Activated CD8-positive, alpha-beta T cell treated with anti-CD3 and anti-CD28 coated beads for 36 hours (primary cell): ENCODE data around the gene CDR2. TPM values are rescaled to one million over a fixed set of nuclear protein-coding genes. Genes with fewer than 3 reads are reported as not detected.

Source experiments
- ATAC-seq: fragments of 200-7000 bp; cut with Tn5 transposase; one replicate; pipeline ENCODE4 v1.10.0; 2021; ENCODE audit warnings: mild to moderate bottlenecking, moderate library complexity
- CTCF ChIA-PET: fragments of 350-600 bp; sonication (Branson Sonifier 250); formaldehyde crosslinking; loops from one replicate; lab custom pipeline; 2021; ENCODE audit warnings: antibody characterized with exemption; lab: Charles Lee
- POLR2A ChIA-PET: fragments of 350-600 bp; sonication (Branson Sonifier 250); formaldehyde crosslinking; loops from one replicate; lab custom pipeline; 2021; ENCODE audit warnings: antibody characterized with exemption; lab: Charles Lee
- DNase-seq: peaks from one replicate; pipeline ENCODE4 v3.0.0-alpha.2; 2020
- H3K27ac Mint-ChIP-seq: one replicate; pipeline ENCODE4 v1.8.0; 2021; ENCODE audit warnings: mild to moderate bottlenecking, mixed read lengths
- H3K27me3 Mint-ChIP-seq: one replicate; pipeline ENCODE4 v1.8.0; 2021; ENCODE audit warnings: mixed read lengths
- H3K36me3 Mint-ChIP-seq: one replicate; pipeline ENCODE4 v1.8.0; 2021; ENCODE audit warnings: low read depth, mixed read lengths
- H3K4me1 Mint-ChIP-seq: one replicate; pipeline ENCODE4 v1.8.0; 2021; ENCODE audit warnings: low read depth, mixed read lengths
- H3K4me3 Mint-ChIP-seq: one replicate; pipeline ENCODE4 v1.8.0; 2021; ENCODE audit warnings: mild to moderate bottlenecking, moderate library complexity, mixed read lengths
- H3K9me3 Mint-ChIP-seq: one replicate; pipeline ENCODE4 v1.8.0; 2021; ENCODE audit warnings: mixed read lengths
- CTCF ChIP-seq: fragments of 200-600 bp; IDR thresholded peaks from one replicate; pipeline ENCODE4 v1.8.0; 2022; ENCODE audit warnings: antibody characterized with exemption, mild to moderate bottlenecking
- intact Hi-C: fragments of 100-400 bp; cut with micrococcal nuclease; formaldehyde crosslinking; loops from one replicate; pipeline ENCODE4 v1.10.0; 2022
- total RNA-seq, 2 experiments: library from RNA; stranded (reverse); gene quantifications; one replicate each; pipeline ENCODE4 v1.2.3, GENCODE V29; 2021

CDR2 gene
- total RNA-seq, 2 experiments from 2014 or later = 34.7 to 37.6 TPM

- intact Hi-C loops = no loop called here
- ChIA-PET POLR2A (interaction anchor here (1.6 to 11.2 kb wide), 2 partner anchors 17 to 78 kb away, joined by 5 to 152 read pairs; no protein-coding TSS in a partner anchor), CTCF (no interaction called here)
- peaks cover 24% of the 10 kb centered on the region for H3K36me3 Mint-ChIP-seq
- TF ChIP-seq CTCF = no peak
- DNase-seq (no peak), ATAC-seq (no peak)
- H3K27ac Mint-ChIP-seq = no peak overlapping the region
- no peak overlapping the region for H3K4me3 Mint-ChIP-seq
- H3K9me3 Mint-ChIP-seq = no peaks in the 10 kb centered on the region
- H3K27me3 Mint-ChIP-seq = no peaks in the 10 kb centered on the region
- peaks cover 30% of the 10 kb centered on the region for H3K4me1 Mint-ChIP-seq
These were observed 1.7 kb upstream of the CDR2 start for GRCh38 chr16:22375963-22376640.

- H3K27ac Mint-ChIP-seq = peak overlapping the region; percentile 73
- no peaks in the 10 kb centered on the region for H3K9me3 Mint-ChIP-seq
- POLR2A ChIA-PET = interaction anchor here (1.1 to 11.2 kb wide), 4 partner anchors 16 to 77 kb away, joined by 3 to 152 read pairs (median 4); no protein-coding TSS in a partner anchor
- H3K4me3 Mint-ChIP-seq = peak overlapping the region; percentile 98
- H3K27me3 Mint-ChIP-seq = no peaks in the 10 kb centered on the region
- no peak for TF ChIP-seq CTCF
- CTCF ChIA-PET = interaction anchor here (0.9 to 1.5 kb wide), 3 partner anchors 20 to 57 kb away, joined by 3 to 6 read pairs (median 4); no protein-coding TSS in a partner anchor
- H3K4me1 Mint-ChIP-seq = peaks cover 30% of the 10 kb centered on the region
- intact Hi-C loops = no loop called here
- ATAC-seq = no peak
- H3K36me3 Mint-ChIP-seq = peaks cover 32% of the 10 kb centered on the region
- DNase-seq = no peak
These were observed 921 bp upstream of the CDR2 start for GRCh38 chr16:22375117-22375962.

GRCh38 chr16:22373662-22374310, 633 bp downstream of the CDR2 start:
- ChIA-PET POLR2A (interaction anchor here (0.8 to 11.2 kb wide), 9 partner anchors 10 to 419 kb away, joined by 3 to 152 read pairs (median 4); partner anchors contain the start of gene POLR3E), CTCF (interaction anchor here (1.0 to 2.2 kb wide), 7 partner anchors 14 to 54 kb away, joined by 3 to 12 read pairs (median 9); no protein-coding TSS in a partner anchor)
- Mint-ChIP-seq H3K36me3 (peaks cover 37% of the 10 kb centered on the region), H3K4me3 (peak overlapping the region; percentile 98), H3K27me3 (no peaks in the 10 kb centered on the region), H3K27ac (peak overlapping the region; percentile 93), H3K9me3 (no peaks in the 10 kb centered on the region), H3K4me1 (peaks cover 46% of the 10 kb centered on the region)
- intact Hi-C loops = no loop called here
- ATAC-seq (peak; percentile 2), DNase-seq (peak; percentile 51)
- TF ChIP-seq CTCF = no peak

GRCh38 chr16:22372882-22373661, 1.3 kb downstream of the CDR2 start:
- ChIA-PET POLR2A (interaction anchor here (0.7 to 11.2 kb wide), 14 partner anchors 9 to 419 kb away, joined by 3 to 152 read pairs (median 4); partner anchors contain the start of genes EEF2K and POLR3E), CTCF (interaction anchor here (1.0 to 2.2 kb wide), 8 partner anchors 13 to 54 kb away, joined by 3 to 12 read pairs (median 6); no protein-coding TSS in a partner anchor)
- no peaks in the 10 kb centered on the region for H3K27me3 Mint-ChIP-seq
- ATAC-seq (no peak), DNase-seq (peak; percentile 30)
- peak overlapping the region; percentile 93 for H3K27ac Mint-ChIP-seq
- peaks cover 41% of the 10 kb centered on the region for H3K36me3 Mint-ChIP-seq
- intact Hi-C loops = no loop called here
- H3K4me3 Mint-ChIP-seq = peak overlapping the region; percentile 98
- TF ChIP-seq CTCF = no peak
- H3K9me3 Mint-ChIP-seq = no peaks in the 10 kb centered on the region
- peaks cover 52% of the 10 kb centered on the region for H3K4me1 Mint-ChIP-seq
